ENCODE measurements around the gene OIP5. TPM values are rescaled to one million over a fixed set of nuclear protein-coding genes. Genes with fewer than 3 reads are reported as not detected.
A peak's percentile ranks its signal among the peaks of the same experiment; 100 is the strongest.

The OIP5 gene
- total and polyA plus RNA-seq, 2 of the 13 experiments (the other 11 are each of a cell fraction or from before 2014, with no cell fraction given), result 10.7 to 38.0 TPM

- TF ChIP-seq ZFP37 (CRISPR knock-in tag; IDR thresholded peaks at IDR 0.05; ENCODE audit: borderline replicate concordance) (no peak), PRPF4 (IDR thresholded peaks at IDR 0.05; ENCODE audit: low read depth, low read length, poor library complexity, severe bottlenecking) (no peak), LRRFIP1 (CRISPR knock-in tag; conservative IDR thresholded peaks at IDR 0.05) (peak; percentile 68; the same call in 1 of the 2 replicates), ZNF329 (CRISPR knock-in tag; IDR thresholded peaks at IDR 0.05; ENCODE audit: low read depth) (0 out of 2 replicates have a peak, but pooled peaks have one; percentile 18), TIGD3 (CRISPR knock-in tag; IDR thresholded peaks at IDR 0.05; ENCODE audit: borderline replicate concordance) (no peak), ZNF768 (CRISPR knock-in tag; IDR thresholded peaks at IDR 0.05) (peak; percentile 74; the same call in 1 of the 2 replicates), RFXANK (CRISPR knock-in tag; IDR thresholded peaks at IDR 0.05) (no peak), NFAT5 (CRISPR knock-in tag; IDR thresholded peaks at IDR 0.05) (peak; percentile 69), ERF (CRISPR knock-in tag; IDR thresholded peaks at IDR 0.05) (peak; percentile 71), PCBP1 (IDR thresholded peaks at IDR 0.05; ENCODE audit: borderline replicate concordance, low read depth, low read length) (0 out of 2 replicates have a peak, but pooled peaks have one; percentile 63), MAZ (IDR thresholded peaks at IDR 0.05; ENCODE audit: borderline replicate concordance, low read depth, low read length) (no peak; the same call in 1 of the 2 replicates), MAZ (CRISPR knock-in tag; IDR thresholded peaks at IDR 0.05; ENCODE audit: low read depth) (peak; percentile 40; the same call in 1 of the 2 replicates), ATF1 (CRISPR knock-in tag; IDR thresholded peaks at IDR 0.05) (peak; percentile 90), KLF6 (CRISPR knock-in tag; IDR thresholded peaks at IDR 0.05) (peak; percentile 77), SPEN (CRISPR knock-in tag; IDR thresholded peaks at IDR 0.05; ENCODE audit: low read depth) (peak; percentile 27; the same call in 1 of the 2 replicates), KDM6A (CRISPR knock-in tag; IDR thresholded peaks at IDR 0.05; ENCODE audit: low read depth) (0 out of 2 replicates have a peak, but pooled peaks have one; percentile 48), NFE2 (CRISPR knock-in tag; IDR thresholded peaks at IDR 0.05) (no peak), GATAD1 (CRISPR knock-in tag; IDR thresholded peaks at IDR 0.05) (peak; percentile 65), ELF3 (CRISPR knock-in tag; IDR thresholded peaks at IDR 0.05) (no peak), ZNF639 (CRISPR knock-in tag; conservative IDR thresholded peaks at IDR 0.05) (0 out of 2 replicates have a peak, but pooled peaks have one; percentile 78)
These were observed 48.6 kb downstream of the OIP5 start (continued) for GRCh38 chr15:41283653-41284426.
